Measurements from ENCODE around the gene ANAPC5. TPM values are rescaled to one million over a fixed set of nuclear protein-coding genes. Genes with fewer than 3 reads are reported as not detected.

Gene ANAPC5
- total RNA-seq, 1 experiment from 2014 or later, result 101 TPM

DNA sequence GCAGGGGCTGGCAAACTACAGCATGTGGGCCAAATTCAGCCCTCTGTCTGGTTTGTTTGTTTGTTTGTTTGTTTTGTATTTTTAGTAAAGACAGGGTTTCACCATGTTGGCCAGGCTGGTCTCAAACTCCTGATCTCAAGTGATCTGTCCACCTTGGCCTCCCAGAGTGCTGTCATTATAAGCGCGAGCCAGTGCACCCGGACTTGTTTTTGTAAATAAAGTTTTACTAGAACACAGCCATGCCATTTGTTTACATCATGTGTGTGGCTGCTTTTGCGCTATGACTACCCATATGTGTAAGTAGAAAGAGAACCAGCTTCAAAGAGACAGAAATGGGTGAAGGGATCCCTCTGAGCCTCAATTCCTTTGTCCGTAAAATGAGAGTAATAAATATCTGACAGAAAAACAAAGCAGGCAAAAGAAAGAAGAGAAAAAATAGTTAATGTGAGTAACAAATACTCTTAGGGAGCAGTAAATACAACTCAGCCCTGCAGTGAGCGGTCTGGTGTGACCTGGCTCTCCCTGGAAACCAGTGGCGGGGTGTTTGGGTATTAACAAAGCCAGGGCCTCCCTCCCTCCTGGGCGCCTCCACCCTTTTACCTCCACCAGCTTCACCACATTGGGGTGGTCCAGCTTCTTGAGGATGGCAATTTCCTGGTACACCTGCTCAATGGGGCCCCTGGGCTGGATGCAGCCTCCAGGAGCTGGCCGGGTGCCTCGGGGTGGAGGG is 88.8 kb downstream of the ANAPC5 start:
- no peak overlapping the region for H3K4me2 ChIP-seq (ENCODE audit: insufficient read depth, insufficient read length, low read length)
- Mint-ChIP-seq H3K27ac (no peak overlapping the region; a peak in 1 of 7 replicates), H3K36me3 (ENCODE audit: insufficient read depth in 1 of 3, low read depth in 3 of 3) (peaks cover 26 to 59% (median 43%) of the 10 kb centered on the region in 3 experiments; a peak in 6 of 7 replicates), H3K9me3 (no peaks in the 10 kb centered on the region), H3K27me3 (ENCODE audit: low read depth) (no peaks in the 10 kb centered on the region), H3K4me1 (no peaks in the 10 kb centered on the region), H3K4me3 (no peak overlapping the region)
- H2BK20ac ChIP-seq (ENCODE audit: low read depth, low read length, poor library complexity, severe bottlenecking), result no peak overlapping the region
- H3K23me2 ChIP-seq (ENCODE audit: insufficient read length, low read depth, low read length, poor library complexity, severe bottlenecking), result no peaks in the 10 kb centered on the region
- DNase-seq, result no peak
- H3K79me1 ChIP-seq (ENCODE audit: insufficient read depth, low read depth, low read length, poor library complexity, severe bottlenecking), result no peaks in the 10 kb centered on the region
- H2AK5ac ChIP-seq (ENCODE audit: insufficient read length, low read length), result no peak overlapping the region
- no peak overlapping the region for H2AFZ ChIP-seq (ENCODE audit: low read length)
- no peak overlapping the region for H4K91ac ChIP-seq (ENCODE audit: insufficient read length, low read depth, low read length)
- H4K8ac ChIP-seq (replicated peaks; ENCODE audit: insufficient read length, low read depth, low read length), result no peak overlapping the region
- no peak overlapping the region for H2BK15ac ChIP-seq (ENCODE audit: low read depth, low read length)
- H3K9ac ChIP-seq (ENCODE audit: extremely low read depth, insufficient read length, low read length), result no peak overlapping the region
- H3K79me2 ChIP-seq (ENCODE audit: insufficient read depth, low read length), result no peaks in the 10 kb centered on the region
- no peak for TF ChIP-seq CTCF (conservative IDR thresholded peaks at IDR 0.05)
- no peaks in the 10 kb centered on the region for H4K20me1 ChIP-seq (ENCODE audit: control insufficient read depth, insufficient read depth, insufficient read length)
- H3K27ac ChIP-seq (ENCODE audit: insufficient read length, low read depth, low read length), result no peak overlapping the region
- H4K5ac ChIP-seq (ENCODE audit: insufficient read length, low read depth, low read length), result no peak overlapping the region
- H3K27me3 ChIP-seq (ENCODE audit: insufficient read depth, low read length), result no peaks in the 10 kb centered on the region
- H2BK5ac ChIP-seq (ENCODE audit: insufficient read length, low read length), result no peak overlapping the region
- H3K14ac ChIP-seq (ENCODE audit: insufficient read depth, low read length), result no peak overlapping the region
- no peak overlapping the region for H2BK120ac ChIP-seq (ENCODE audit: low read depth, low read length, poor library complexity, severe bottlenecking)
- H3K9me3 ChIP-seq (ENCODE audit: control insufficient read depth, low read depth, low read length), result no peaks in the 10 kb centered on the region
- H3K23ac ChIP-seq (ENCODE audit: insufficient read length, low read depth, low read length), result no peak overlapping the region
- no peak overlapping the region for H3K18ac ChIP-seq (ENCODE audit: insufficient read length, low read depth, low read length)
- H3K4me1 ChIP-seq (ENCODE audit: insufficient read depth, low read length), result no peaks in the 10 kb centered on the region
- no CpG with 5 or more reads among the region's 10 CpGs for WGBS (ENCODE audit: extremely low coverage, insufficient read length, low lambda C conversion rate)
- no peak overlapping the region for H3T11ph ChIP-seq (ENCODE audit: low read length)
- no peak overlapping the region for H3K56ac ChIP-seq (ENCODE audit: insufficient read length, low read depth, low read length)
- no peak overlapping the region for H3K4ac ChIP-seq (ENCODE audit: low read depth, low read length)
- no peak overlapping the region for H2BK12ac ChIP-seq (ENCODE audit: insufficient read length, low read depth, low read length)
